HEK293 (cell line): ENCODE results near the gene ANKZF1.

Experiments
- CTCF ChIA-PET: fragments of 350-600 bp; formaldehyde crosslinking; extraction: SDS; loops from one replicate; lab custom pipeline; 2021; ENCODE audit warnings: antibody characterized with exemption; lab: Yijun Ruan, JAX
- POLR2A ChIA-PET: fragments of 300-600 bp; formaldehyde crosslinking; extraction: SDS; loops from one replicate; lab custom pipeline; 2020; ENCODE audit warnings: antibody characterized with exemption, inconsistent platforms; lab: Yijun Ruan, JAX
- H3K27ac ChIP-seq: fragments of 200-500 bp; sonication (Bioruptor generic); 2 replicates; pipeline ENCODE4 v1.5.1; 2014; ENCODE audit warnings: low read depth, low read length, control low read depth, inconsistent platforms; ENCODE audit errors: extremely low read depth
- H3K36me3 ChIP-seq, 2 experiments: fragments of 200-500 bp in 1 of 2; sonication (Bioruptor generic) in 1 of 2; 1 replicate in 1 of 2; 2 replicates in 1 of 2; pipeline ENCODE4 v1.5.1; 2014 to 2017; ENCODE audit warnings: inconsistent platforms in 2 of 2, low read length in 2 of 2; ENCODE audit not compliant: control insufficient read depth in 2 of 2, insufficient read depth in 1 of 2
- H3K4me1 ChIP-seq: fragments of 200-500 bp; sonication (Bioruptor generic); 2 replicates; pipeline ENCODE4 v1.5.1; 2014; ENCODE audit warnings: mild to moderate bottlenecking, low read length, inconsistent platforms; ENCODE audit not compliant: control insufficient read depth, insufficient read depth
- H3K4me3 ChIP-seq: 2 replicates; pipeline ENCODE4 v1.5.1; 2011; ENCODE audit warnings: low read depth, mild to moderate bottlenecking, control low read depth, low read length, moderate library complexity
- H3K9me3 ChIP-seq: fragments of 200-500 bp; sonication (Bioruptor generic); 2 replicates; pipeline ENCODE4 v1.5.1; 2014; ENCODE audit warnings: low read depth, low read length, inconsistent platforms; ENCODE audit not compliant: control insufficient read depth, insufficient read depth
- EGR2 ChIP-seq: fragments of 450-650 bp; formaldehyde crosslinking; IDR thresholded peaks from 2 replicates; pipeline ENCODE4 v1.5.1; 2016; ENCODE audit warnings: low read depth, missing biosample characterization, missing genetic modification characterization
- GLIS1 ChIP-seq: fragments of 450-650 bp; formaldehyde crosslinking; IDR thresholded peaks from 2 replicates; pipeline ENCODE4 v1.5.1; 2016; ENCODE audit warnings: missing biosample characterization, missing genetic modification characterization
- GLIS2 ChIP-seq: fragments of 450-650 bp; formaldehyde crosslinking; IDR thresholded peaks from 2 replicates; pipeline ENCODE4 v1.5.1; 2016; ENCODE audit warnings: missing biosample characterization, missing genetic modification characterization
- HIC1 ChIP-seq: fragments of 450-650 bp; formaldehyde crosslinking; IDR thresholded peaks from 2 replicates; pipeline ENCODE4 v1.5.1; 2016; ENCODE audit warnings: missing biosample characterization, missing genetic modification characterization
- PRDM1 ChIP-seq: fragments of 450-650 bp; formaldehyde crosslinking; IDR thresholded peaks from 2 replicates; pipeline ENCODE4; 2016; ENCODE audit warnings: missing biosample characterization, missing genetic modification characterization
- PRDM10 ChIP-seq: fragments of 450-650 bp; formaldehyde crosslinking; IDR thresholded peaks from 2 replicates; pipeline ENCODE4 v1.5.1; 2016; ENCODE audit warnings: missing biosample characterization, missing genetic modification characterization
- SALL2 ChIP-seq: fragments of 450-650 bp; formaldehyde crosslinking; IDR thresholded peaks from 2 replicates; pipeline ENCODE4 v1.5.0; 2017; ENCODE audit warnings: missing biosample characterization, mild to moderate bottlenecking, missing genetic modification characterization, borderline replicate concordance
- SP2 ChIP-seq: fragments of 450-650 bp; formaldehyde crosslinking; IDR thresholded peaks from 2 replicates; pipeline ENCODE4 v1.5.1; 2016; ENCODE audit warnings: missing biosample characterization, missing genetic modification characterization
- ZBTB20 ChIP-seq: fragments of 450-650 bp; formaldehyde crosslinking; IDR thresholded peaks from 2 replicates; pipeline ENCODE4 v1.5.1; 2016; ENCODE audit warnings: missing biosample characterization, missing genetic modification characterization
- ZBTB48 ChIP-seq: fragments of 450-650 bp; formaldehyde crosslinking; IDR thresholded peaks from 2 replicates; pipeline ENCODE4 v1.5.1; 2016; ENCODE audit warnings: missing biosample characterization, missing genetic modification characterization
- ZIC2 ChIP-seq: fragments of 450-650 bp; formaldehyde crosslinking; IDR thresholded peaks from 2 replicates; pipeline ENCODE4 v1.5.1; 2016; ENCODE audit warnings: missing biosample characterization, missing genetic modification characterization
- ZNF121 ChIP-seq: fragments of 450-650 bp; formaldehyde crosslinking; IDR thresholded peaks from 2 replicates; pipeline ENCODE4 v1.5.1; 2016; ENCODE audit warnings: missing biosample characterization, missing genetic modification characterization
- ZNF157 ChIP-seq: fragments of 450-650 bp; formaldehyde crosslinking; IDR thresholded peaks from 2 replicates; pipeline ENCODE4 v1.5.1; 2016; ENCODE audit warnings: missing biosample characterization, missing genetic modification characterization
- ZNF280C ChIP-seq: fragments of 450-650 bp; formaldehyde crosslinking; IDR thresholded peaks from 2 replicates; pipeline ENCODE4 v1.5.1; 2016; ENCODE audit warnings: missing biosample characterization, missing genetic modification characterization
- ZNF324 ChIP-seq: fragments of 450-650 bp; formaldehyde crosslinking; IDR thresholded peaks from 2 replicates; pipeline ENCODE4 v1.5.1; 2016; ENCODE audit warnings: missing biosample characterization, missing genetic modification characterization
- ZNF335 ChIP-seq: fragments of 450-650 bp; formaldehyde crosslinking; conservative IDR thresholded peaks from 2 replicates; pipeline ENCODE4 v1.5.1; 2016; ENCODE audit warnings: missing biosample characterization, missing genetic modification characterization
- ZNF341 ChIP-seq: fragments of 450-650 bp; formaldehyde crosslinking; IDR thresholded peaks from 2 replicates; pipeline ENCODE4; 2016; ENCODE audit warnings: low read depth, missing biosample characterization, missing genetic modification characterization
- ZNF366 ChIP-seq: fragments of 450-650 bp; formaldehyde crosslinking; conservative IDR thresholded peaks from 2 replicates; pipeline ENCODE4 v1.5.1; 2016; ENCODE audit warnings: missing biosample characterization, missing genetic modification characterization
- ZNF398 ChIP-seq: fragments of 450-650 bp; formaldehyde crosslinking; IDR thresholded peaks from 2 replicates; pipeline ENCODE4 v1.5.1; 2017; ENCODE audit warnings: missing biosample characterization, missing genetic modification characterization
- ZNF423 ChIP-seq: fragments of 450-650 bp; formaldehyde crosslinking; IDR thresholded peaks from 2 replicates; pipeline ENCODE4 v1.5.1; 2016; ENCODE audit warnings: missing biosample characterization, missing genetic modification characterization
- ZNF560 ChIP-seq: fragments of 450-650 bp; formaldehyde crosslinking; IDR thresholded peaks from 2 replicates; pipeline ENCODE4 v1.5.1; 2017; ENCODE audit warnings: missing biosample characterization, missing genetic modification characterization, borderline replicate concordance
- ZNF600 ChIP-seq: fragments of 450-650 bp; formaldehyde crosslinking; IDR thresholded peaks from 2 replicates; pipeline ENCODE4 v1.5.1; 2016; ENCODE audit warnings: missing biosample characterization, missing genetic modification characterization
- ZNF629 ChIP-seq: fragments of 450-650 bp; formaldehyde crosslinking; IDR thresholded peaks from 2 replicates; pipeline ENCODE4 v1.5.1; 2017; ENCODE audit warnings: missing biosample characterization, missing genetic modification characterization
- ZNF660 ChIP-seq: fragments of 450-650 bp; IDR thresholded peaks from 2 replicates; pipeline ENCODE4 v1.5.1; 2018; ENCODE audit warnings: missing biosample characterization, mild to moderate bottlenecking, missing genetic modification characterization

ANKZF1 gene

GRCh38 chr2:219274361-219274921, 44.8 kb downstream of the ANKZF1 start:
- CTCF ChIA-PET: interaction anchor here (0.6 to 15.0 kb wide), 8 partner anchors 9 to 323 kb away, joined by 3 to 297 read pairs (median 4); partner anchors contain the start of genes STK11IP and TUBA4B
- POLR2A ChIA-PET: interaction anchor here (0.8 to 1.5 kb wide), 9 partner anchors 11 to 67 kb away, joined by 3 to 13 read pairs (median 5); partner anchors contain the start of genes ANKZF1, ATG9A, GLB1L and STK16
- Histone ChIP-seq H3K36me3 (no peaks in the 10 kb centered on the region), H3K4me3 (no peak overlapping the region), H3K4me1 (peaks cover 6% of the 10 kb centered on the region), H3K9me3 (no peaks in the 10 kb centered on the region), H3K27ac (no peak overlapping the region)
- TF ChIP-seq ZBTB48 (0 out of 2 replicates have a peak, but pooled peaks have one; percentile 37), PRDM10 (tag by site-specific recombination) (peak; percentile 46; the same call in 1 of the 2 replicates), ZNF423 (tag by site-specific recombination) (no peak), ZNF366 (tag by site-specific recombination) (0 out of 2 replicates have a peak, but pooled peaks have one; percentile 39), ZIC2 (tag by site-specific recombination) (0 out of 2 replicates have a peak, but pooled peaks have one; percentile 6), GLIS1 (peak; percentile 74), ZNF560 (no peak), ZNF341 (peak; percentile 78), ZNF600 (tag by site-specific recombination) (peak; percentile 74; the same call in 1 of the 2 replicates), ZNF398 (tag by site-specific recombination) (peak; percentile 66), ZBTB20 (no peak), ZNF335 (peak; percentile 58), ZNF629 (tag by site-specific recombination) (peak; percentile 54), GLIS2 (tag by site-specific recombination) (peak; percentile 35; the same call in 1 of the 2 replicates)

- H3K27ac ChIP-seq: peak overlapping the region; percentile 45; the same call in 1 of the 2 replicates
- ChIA-PET CTCF (interaction anchor here (0.6 to 15.0 kb wide), 42 partner anchors 9 to 1007 kb away, joined by 3 to 297 read pairs (median 4); partner anchors contain the start of genes ANKZF1, ATG9A, DNPEP and GLB1L), POLR2A (interaction anchor here (0.6 to 1.8 kb wide), 16 partner anchors 14 to 102 kb away, joined by 3 to 18 read pairs (median 6); partner anchors contain the start of genes ANKZF1, ATG9A, CNPPD1 and GLB1L)
- H3K9me3 ChIP-seq: no peaks in the 10 kb centered on the region
- no peak overlapping the region for H3K4me3 ChIP-seq
- peaks cover 6% of the 10 kb centered on the region for H3K4me1 ChIP-seq
- H3K36me3 ChIP-seq: peaks cover 0 to 28% of the 10 kb centered on the region in 2 experiments; a peak in 1 of 3 replicates
- TF ChIP-seq SALL2 (tag by site-specific recombination) (no peak), ZNF324 (no peak), ZNF121 (tag by site-specific recombination) (no peak), ZNF660 (tag by site-specific recombination) (no peak), ZNF157 (tag by site-specific recombination) (no peak), PRDM1 (tag by site-specific recombination) (no peak), ZNF280C (no peak), HIC1 (no peak), EGR2 (peak; percentile 47; the same call in 1 of the 2 replicates), SP2 (tag by site-specific recombination) (peak; percentile 25)
These were observed 48.4 kb downstream of the ANKZF1 start for GRCh38 chr2:219277703-219278654.
